GM18861 (cell line): Measurements from ENCODE around the gene ANKRD40.

Experiments used
- ATAC-seq: cut with Tn5 transposase; IDR thresholded peaks from one replicate; pipeline ENCODE4 v1.9.1; 2021; ENCODE audit not compliant: unreplicated experiment

The ANKRD40 gene

DNA sequence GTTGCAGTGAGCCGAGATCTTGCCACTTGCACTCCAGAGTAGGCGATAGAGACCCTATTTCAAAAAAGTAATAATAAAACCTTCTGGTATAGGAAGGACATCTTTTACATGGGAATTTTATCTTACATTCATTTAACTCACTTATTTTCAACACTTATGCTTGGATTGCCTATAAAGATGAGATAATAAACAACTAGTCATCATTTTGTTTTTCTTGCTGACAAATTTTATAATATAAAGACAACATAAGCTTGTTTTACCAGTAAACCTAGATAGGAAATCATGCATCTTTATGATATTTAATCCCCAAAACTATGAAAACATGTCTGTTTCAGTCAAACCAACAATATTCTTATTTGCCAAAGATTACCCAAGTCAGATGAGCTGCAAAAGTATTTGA is 56.1 kb downstream of the ANKRD40 start:
- ATAC-seq: no peak

DNA sequence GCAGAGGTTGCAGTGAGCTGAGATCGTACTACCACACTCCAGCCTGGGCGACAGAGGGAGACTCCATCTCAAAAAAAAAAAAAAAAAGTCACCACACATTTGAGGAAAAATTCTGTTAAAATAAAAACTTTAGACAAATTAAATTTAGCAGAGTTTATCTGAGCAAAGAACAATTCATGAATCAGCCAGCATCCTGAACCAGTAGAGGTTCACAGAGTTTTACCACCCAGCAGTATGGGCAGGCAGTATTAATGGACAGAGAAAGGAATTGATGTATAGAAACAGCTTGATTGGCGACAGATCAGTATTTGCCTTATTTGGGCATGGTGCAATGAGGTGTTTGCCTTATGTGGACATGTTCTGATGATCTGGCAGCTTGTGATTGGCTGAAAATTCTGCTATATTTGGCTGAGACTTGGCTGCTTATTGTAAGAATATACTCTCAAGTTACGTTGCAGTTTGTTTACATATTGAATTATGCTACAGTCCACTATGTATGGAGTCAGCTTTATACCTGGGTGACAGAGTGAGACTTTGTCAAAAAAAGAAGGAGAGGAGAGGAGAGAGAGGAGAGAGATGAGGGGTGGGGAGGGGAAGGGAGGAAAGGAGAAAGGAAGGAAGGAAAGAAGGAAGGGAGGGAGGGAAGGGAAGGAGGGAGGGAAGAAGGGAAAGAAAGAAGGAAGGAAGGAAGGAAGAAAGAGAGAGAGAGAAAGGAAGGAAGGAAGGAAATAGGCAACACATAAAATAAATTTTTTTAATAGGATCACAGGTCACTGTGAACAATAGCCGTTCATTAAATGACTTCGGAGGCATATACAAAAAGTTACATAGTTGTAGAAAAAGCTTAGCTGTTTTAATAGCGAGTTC is 58.4 kb downstream of the ANKRD40 start:
- no peak for ATAC-seq

- no peak for ATAC-seq
Measured at GRCh38 chr17:50647187-50647586, 60.5 kb downstream of the ANKRD40 start.

DNA sequence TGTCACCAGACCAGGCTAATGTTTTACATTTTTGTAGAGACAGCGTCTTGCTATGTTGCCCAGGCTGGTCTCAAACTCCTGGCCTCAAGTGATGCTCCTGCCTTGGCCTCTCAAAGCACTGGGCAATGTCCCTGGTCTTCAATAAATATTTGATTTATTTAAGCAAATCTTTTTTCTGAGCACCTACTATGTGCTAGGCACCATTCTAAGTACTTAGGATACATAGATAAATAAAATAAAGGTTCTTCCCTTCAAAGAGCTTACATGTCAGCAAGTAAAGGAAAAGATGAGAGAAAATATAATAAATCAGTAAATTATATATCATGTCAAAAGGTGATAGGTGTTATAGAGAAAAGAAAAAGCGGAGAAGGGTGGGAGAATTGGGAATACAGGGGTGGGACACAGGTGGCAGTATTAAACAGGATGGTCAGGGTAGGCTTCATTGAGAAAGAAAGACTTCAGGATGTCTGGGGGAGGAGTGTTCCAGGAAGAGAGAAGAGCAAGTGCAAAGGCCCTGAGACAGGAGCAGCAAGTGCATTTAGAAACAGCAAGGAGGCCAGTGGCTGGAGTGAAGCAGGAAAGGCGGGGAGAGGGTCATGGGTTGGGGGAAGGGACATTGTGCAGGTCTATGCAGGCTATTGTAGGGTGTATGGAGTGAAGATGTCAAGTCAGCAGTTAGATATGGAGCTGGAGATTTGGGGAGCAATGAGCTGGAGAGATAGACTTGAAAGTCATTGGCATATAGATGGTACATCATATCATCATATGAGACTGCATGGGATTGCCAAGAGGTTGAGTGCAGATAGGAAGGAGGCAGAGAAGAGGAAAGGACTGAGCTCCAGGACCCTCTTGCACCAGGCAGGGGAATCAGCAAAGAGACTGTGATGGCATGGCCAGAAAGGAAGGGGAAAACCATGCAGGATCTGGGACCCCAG is 61.7 kb downstream of the ANKRD40 start:
- no peak for ATAC-seq
